ENCODE data around the gene GATB. TPM values are rescaled to one million over a fixed set of nuclear protein-coding genes. Genes with fewer than 3 reads are reported as not detected.

Gene GATB
- total and polyA plus RNA-seq, 10 of the 15 experiments (the other 5 are each of a cell fraction or from before 2014, with no cell fraction given), result 20.5 to 37.3 (median 30.5) TPM

DNA sequence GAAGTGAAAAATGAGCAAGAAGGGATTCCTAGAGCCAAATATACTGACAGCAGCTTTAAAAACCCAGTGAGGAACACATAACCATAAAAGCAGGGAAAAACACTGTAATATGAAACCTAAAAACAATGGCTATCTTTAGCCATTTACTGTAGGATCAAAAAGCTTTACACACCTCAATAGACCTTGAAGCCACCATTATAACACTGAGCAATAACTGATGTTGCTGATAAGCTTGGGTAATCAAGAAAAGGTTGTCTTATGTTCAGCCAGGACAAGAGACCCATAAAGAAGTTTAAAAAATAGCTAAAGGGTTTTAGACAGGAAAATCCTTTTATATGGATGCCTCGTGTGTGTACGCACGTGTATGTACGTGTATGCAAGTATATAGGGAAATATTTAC, 16.9 kb downstream of the GATB start:
- intact Hi-C loops (cut with micrococcal nuclease; ENCODE audit: unreplicated experiment), result loop anchor here (1.0 to 2.0 kb wide), 2 partner anchors 55 to 143 kb away; no protein-coding TSS in a partner anchor
- SMC1A ChIA-PET (ENCODE audit: uncharacterized antibody, unreplicated experiment), result interaction anchor here (0.9 to 1.9 kb wide), 11 partner anchors 15 to 534 kb away, joined by 3 to 9 read pairs (median 3); no protein-coding TSS in a partner anchor

More for the DNA sequence above, 16.9 kb downstream of the GATB start:
- Histone ChIP-seq H3K79me2 (ENCODE audit: control insufficient read depth, insufficient read depth, low read length) (no peaks in the 10 kb centered on the region), H3K4me1 (ENCODE audit: control insufficient read depth, insufficient read depth, low read length) (peaks cover 23% of the 10 kb centered on the region), H3K9me3 (replicated peaks; ENCODE audit: control insufficient read depth, insufficient read depth, low read length) (no peaks in the 10 kb centered on the region; the same call in 2 of the 3 replicates), H2AFZ (ENCODE audit: control insufficient read depth, low read depth, low read length) (no peak overlapping the region), H3K36me3 (ENCODE audit: control insufficient read depth in 2 of 2, insufficient read depth in 2 of 2, low read length in 1 of 2) (no peaks in the 10 kb centered on the region; a peak in 1 of 4 replicates), H3K4me3 (no peak overlapping the region), H3K4me2 (ENCODE audit: control insufficient read depth, insufficient read depth) (peak overlapping the region; percentile 17; the same call in 1 of the 2 replicates), H4K20me1 (ENCODE audit: control insufficient read depth, insufficient read depth) (no peaks in the 10 kb centered on the region), H3K9ac (ENCODE audit: control insufficient read depth, insufficient read depth, low read length) (no peak overlapping the region), H3K27ac (ENCODE audit: control insufficient read depth, insufficient read depth) (peak overlapping the region; percentile 73), H3K27me3 (replicated peaks in 1 of 2; ENCODE audit: control insufficient read depth in 2 of 2, insufficient read depth in 2 of 2, low read length in 1 of 2) (no peaks in the 10 kb centered on the region)
- POLR2A ChIA-PET, result interaction anchor here (0.6 to 1.5 kb wide), 2 partner anchors 17 to 35 kb away, joined by 3 to 4 read pairs; partner anchors contain the start of gene GATB
- TF ChIP-seq, protein P1, sequence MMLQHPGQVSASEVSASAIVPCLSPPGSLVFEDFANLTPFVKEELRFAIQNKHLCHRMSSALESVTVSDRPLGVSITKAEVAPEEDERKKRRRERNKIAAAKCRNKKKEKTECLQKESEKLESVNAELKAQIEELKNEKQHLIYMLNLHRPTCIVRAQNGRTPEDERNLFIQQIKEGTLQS (IDR thresholded peaks at IDR 0.05; ENCODE audit: borderline replicate concordance, extremely low read depth, low read depth, low read length), result no peak
- no peak for TF ChIP-seq EED (IDR thresholded peaks at IDR 0.05; ENCODE audit: low read depth)
- no peak for TF ChIP-seq ATF7 (IDR thresholded peaks at IDR 0.05; ENCODE audit: low read depth)
- TF ChIP-seq TCF3 (IDR thresholded peaks at IDR 0.05; ENCODE audit: borderline replicate concordance, insufficient read depth, low read depth, low read length), result no peak
- no peak for TF ChIP-seq STAT1 (conservative IDR thresholded peaks at IDR 0.05)
- TF ChIP-seq RFX5 (IDR thresholded peaks at IDR 0.05; ENCODE audit: low read depth, low read length), result no peak
- TF ChIP-seq SIX5 (IDR thresholded peaks at IDR 0.05; ENCODE audit: low read depth, low read length, severe bottlenecking), result no peak
- TF ChIP-seq TCF12 (IDR thresholded peaks at IDR 0.05; ENCODE audit: low read depth, low read length), result no peak
- no peak for TF ChIP-seq CHD2 (IDR thresholded peaks at IDR 0.05; ENCODE audit: borderline replicate concordance, low read depth, low read length)
- no peak for TF ChIP-seq TBL1XR1 (IDR thresholded peaks at IDR 0.05; ENCODE audit: low read depth, low read length)
- no peak for TF ChIP-seq CREM (IDR thresholded peaks at IDR 0.05; ENCODE audit: low read depth)
- no peak for TF ChIP-seq CBX3 (IDR thresholded peaks at IDR 0.05; ENCODE audit: borderline replicate concordance, low read depth)
- TF ChIP-seq, protein P2, sequence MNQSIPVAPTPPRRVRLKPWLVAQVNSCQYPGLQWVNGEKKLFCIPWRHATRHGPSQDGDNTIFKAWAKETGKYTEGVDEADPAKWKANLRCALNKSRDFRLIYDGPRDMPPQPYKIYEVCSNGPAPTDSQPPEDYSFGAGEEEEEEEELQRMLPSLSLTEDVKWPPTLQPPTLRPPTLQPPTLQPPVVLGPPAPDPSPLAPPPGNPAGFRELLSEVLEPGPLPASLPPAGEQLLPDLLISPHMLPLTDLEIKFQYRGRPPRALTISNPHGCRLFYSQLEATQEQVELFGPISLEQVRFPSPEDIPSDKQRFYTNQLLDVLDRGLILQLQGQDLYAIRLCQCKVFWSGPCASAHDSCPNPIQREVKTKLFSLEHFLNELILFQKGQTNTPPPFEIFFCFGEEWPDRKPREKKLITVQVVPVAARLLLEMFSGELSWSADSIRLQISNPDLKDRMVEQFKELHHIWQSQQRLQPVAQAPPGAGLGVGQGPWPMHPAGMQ (IDR thresholded peaks at IDR 0.05; ENCODE audit: borderline replicate concordance), result no peak
- TF ChIP-seq, protein P3, sequence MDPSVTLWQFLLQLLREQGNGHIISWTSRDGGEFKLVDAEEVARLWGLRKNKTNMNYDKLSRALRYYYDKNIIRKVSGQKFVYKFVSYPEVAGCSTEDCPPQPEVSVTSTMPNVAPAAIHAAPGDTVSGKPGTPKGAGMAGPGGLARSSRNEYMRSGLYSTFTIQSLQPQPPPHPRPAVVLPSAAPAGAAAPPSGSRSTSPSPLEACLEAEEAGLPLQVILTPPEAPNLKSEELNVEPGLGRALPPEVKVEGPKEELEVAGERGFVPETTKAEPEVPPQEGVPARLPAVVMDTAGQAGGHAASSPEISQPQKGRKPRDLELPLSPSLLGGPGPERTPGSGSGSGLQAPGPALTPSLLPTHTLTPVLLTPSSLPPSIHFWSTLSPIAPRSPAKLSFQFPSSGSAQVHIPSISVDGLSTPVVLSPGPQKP (IDR thresholded peaks at IDR 0.05; ENCODE audit: low read depth, low read length), result no peak
- no peak for TF ChIP-seq MTA2 (IDR thresholded peaks at IDR 0.05; ENCODE audit: low read depth)
- TF ChIP-seq CHD4 (IDR thresholded peaks at IDR 0.05), result no peak
- no peak for TF ChIP-seq NR2F1 (conservative IDR thresholded peaks at IDR 0.05)
- TF ChIP-seq SMAD1 (IDR thresholded peaks at IDR 0.05; ENCODE audit: low read depth, partially characterized antibody), result no peak
- TF ChIP-seq SUZ12 (IDR thresholded peaks at IDR 0.05; ENCODE audit: unreplicated experiment), result no peak
- ATAC-seq (peak; percentile 13; the same call in 1 of the 3 replicates), FAIRE-seq (no peak), DNase-seq (ENCODE audit: low read depth, low spot score) (no peak)
- no TSS peak for BruUV-seq (replicated peaks)
- CTCF ChIA-PET, result interaction anchor here (0.9 to 1.9 kb wide), 6 partner anchors 17 to 605 kb away, joined by 3 to 7 read pairs (median 4); partner anchors contain the start of gene GATB
- in situ Hi-C loops (cut with MboI), result no loop called here
- WGBS (ENCODE audit: insufficient coverage, insufficient replicate concordance, low lambda C conversion rate, missing lambda C conversion rate), result 96% methylated on average over 4 of the region's 4 CpGs
- RAD21 ChIA-PET (ENCODE audit: unreplicated experiment), result interaction anchor here (0.6 to 2.7 kb wide), 4 partner anchors 9 to 560 kb away, joined by 3 to 11 read pairs (median 4); no protein-coding TSS in a partner anchor

Data from GM12878 (cell line).